ENCODE data around the gene PRKD1. TPM values are rescaled to one million over a fixed set of nuclear protein-coding genes. Genes with fewer than 3 reads are reported as not detected.

Gene PRKD1
- total and polyA plus RNA-seq, 7 donors, result 0.65 to 2.5 (median 1.5) TPM

- Histone ChIP-seq H3K4me3 (no peak overlapping the region), H3K4me1 (no peaks in the 10 kb centered on the region), H3K36me3 (ENCODE audit: insufficient read depth in 1 of 2, low read depth in 1 of 2) (no peaks in the 10 kb centered on the region), H3K27ac (no peak overlapping the region), H3K9me3 (no peaks in the 10 kb centered on the region), H3K27me3 (ENCODE audit: insufficient read depth in 3 of 3, low read length in 2 of 3) (no peaks in the 10 kb centered on the region)
- TF ChIP-seq CTCF (IDR thresholded peaks at IDR 0.05), result no peak
- DNase-seq, result no peak
- intact Hi-C loops (cut with DNase I), result no loop called here
- no peak for ATAC-seq
Observed at GRCh38 chr14:29817767-29818405, 109.8 kb downstream of the PRKD1 start.

GRCh38 chr14:29815016-29815674 lies 112.5 kb downstream of the PRKD1 start:
- intact Hi-C loops (cut with DNase I), result no loop called here
- Histone ChIP-seq H3K36me3 (ENCODE audit: insufficient read depth in 1 of 2, low read depth in 1 of 2) (no peaks in the 10 kb centered on the region), H3K4me3 (no peak overlapping the region), H3K9me3 (no peaks in the 10 kb centered on the region), H3K4me1 (no peaks in the 10 kb centered on the region), H3K27me3 (ENCODE audit: insufficient read depth in 3 of 3, low read length in 2 of 3) (no peaks in the 10 kb centered on the region), H3K27ac (no peak overlapping the region)
- ATAC-seq (no peak), DNase-seq (no peak)
- 75 to 81% (median 79%) methylated on average over 4 of the region's 4 CpGs for WGBS, 3 donors
- no peak for TF ChIP-seq CTCF (IDR thresholded peaks at IDR 0.05)

GRCh38 chr14:29814156-29815015 lies 113.3 kb downstream of the PRKD1 start:
- Histone ChIP-seq H3K4me1 (no peaks in the 10 kb centered on the region), H3K27ac (no peak overlapping the region), H3K4me3 (no peak overlapping the region), H3K27me3 (ENCODE audit: insufficient read depth in 3 of 3, low read length in 2 of 3) (no peaks in the 10 kb centered on the region), H3K36me3 (ENCODE audit: insufficient read depth in 1 of 2, low read depth in 1 of 2) (no peaks in the 10 kb centered on the region), H3K9me3 (no peaks in the 10 kb centered on the region)
- 47 to 58% (median 51%) methylated on average over 6 of the region's 6 CpGs for WGBS, 3 donors
- ATAC-seq, result no peak
- intact Hi-C loops (cut with DNase I), result no loop called here
- peak in 1 of 2 donors; percentile 19 for DNase-seq
- no peak for TF ChIP-seq CTCF (IDR thresholded peaks at IDR 0.05)

GRCh38 chr14:29810682-29811081 lies 117.0 kb downstream of the PRKD1 start:
- Histone ChIP-seq H3K27ac (no peak overlapping the region), H3K4me3 (no peak overlapping the region), H3K36me3 (ENCODE audit: insufficient read depth in 1 of 2, low read depth in 1 of 2) (no peaks in the 10 kb centered on the region), H3K27me3 (ENCODE audit: insufficient read depth in 3 of 3, low read length in 2 of 3) (no peaks in the 10 kb centered on the region), H3K9me3 (no peaks in the 10 kb centered on the region), H3K4me1 (no peaks in the 10 kb centered on the region)
- intact Hi-C loops (cut with DNase I), result no loop called here
- ATAC-seq (no peak), DNase-seq (no peak)
- no peak for TF ChIP-seq CTCF (IDR thresholded peaks at IDR 0.05)
